Ishikawa (cell line): Measurements from ENCODE around the gene MAG.

Experiments used
- CEBPB ChIP-seq: IDR thresholded peaks from 2 replicates; pipeline ENCODE4 v1.6.1; 2012
- CREB1 ChIP-seq: IDR thresholded peaks from 2 replicates; pipeline ENCODE4 v1.6.1; 2012; ENCODE audit warnings: low read depth
- EGR1 ChIP-seq: IDR thresholded peaks from 2 replicates; pipeline ENCODE4 v1.6.1; 2012
- EP300 ChIP-seq: IDR thresholded peaks from 2 replicates; pipeline ENCODE4 v1.6.1; 2012; ENCODE audit warnings: borderline replicate concordance
- FOXM1 ChIP-seq: IDR thresholded peaks from 2 replicates; pipeline ENCODE4 v1.6.1; 2012; ENCODE audit warnings: low read depth, borderline replicate concordance
- NFIC ChIP-seq: IDR thresholded peaks from 2 replicates; pipeline ENCODE4 v1.6.1; 2012
- RAD21 ChIP-seq: IDR thresholded peaks from 2 replicates; pipeline ENCODE4 v1.6.1; 2012; ENCODE audit warnings: low read depth
- REST ChIP-seq: IDR thresholded peaks from 2 replicates; pipeline ENCODE4 v1.6.1; 2012; ENCODE audit warnings: low read depth, mild to moderate bottlenecking
- TAF1 ChIP-seq: IDR thresholded peaks from 2 replicates; pipeline ENCODE4 v1.6.1; 2012; ENCODE audit warnings: low read depth, mild to moderate bottlenecking
- TCF12 ChIP-seq: IDR thresholded peaks from 2 replicates; pipeline ENCODE4 v1.6.1; 2012; ENCODE audit warnings: low read depth
- TEAD4 ChIP-seq: IDR thresholded peaks from 2 replicates; pipeline ENCODE4 v1.6.1; 2012
- USF1 ChIP-seq: IDR thresholded peaks from 2 replicates; pipeline ENCODE4 v1.6.1; 2012
- YY1 ChIP-seq: IDR thresholded peaks from 2 replicates; pipeline ENCODE4 v1.6.1; 2012; ENCODE audit warnings: low read depth
- ZBTB7A ChIP-seq: IDR thresholded peaks from 2 replicates; pipeline ENCODE4 v1.6.1; 2012; ENCODE audit warnings: low read depth
- TF ChIP-seq, protein P1 (sequence below): IDR thresholded peaks from 2 replicates; pipeline ENCODE4 v1.6.1; 2012

Gene MAG

DNA sequence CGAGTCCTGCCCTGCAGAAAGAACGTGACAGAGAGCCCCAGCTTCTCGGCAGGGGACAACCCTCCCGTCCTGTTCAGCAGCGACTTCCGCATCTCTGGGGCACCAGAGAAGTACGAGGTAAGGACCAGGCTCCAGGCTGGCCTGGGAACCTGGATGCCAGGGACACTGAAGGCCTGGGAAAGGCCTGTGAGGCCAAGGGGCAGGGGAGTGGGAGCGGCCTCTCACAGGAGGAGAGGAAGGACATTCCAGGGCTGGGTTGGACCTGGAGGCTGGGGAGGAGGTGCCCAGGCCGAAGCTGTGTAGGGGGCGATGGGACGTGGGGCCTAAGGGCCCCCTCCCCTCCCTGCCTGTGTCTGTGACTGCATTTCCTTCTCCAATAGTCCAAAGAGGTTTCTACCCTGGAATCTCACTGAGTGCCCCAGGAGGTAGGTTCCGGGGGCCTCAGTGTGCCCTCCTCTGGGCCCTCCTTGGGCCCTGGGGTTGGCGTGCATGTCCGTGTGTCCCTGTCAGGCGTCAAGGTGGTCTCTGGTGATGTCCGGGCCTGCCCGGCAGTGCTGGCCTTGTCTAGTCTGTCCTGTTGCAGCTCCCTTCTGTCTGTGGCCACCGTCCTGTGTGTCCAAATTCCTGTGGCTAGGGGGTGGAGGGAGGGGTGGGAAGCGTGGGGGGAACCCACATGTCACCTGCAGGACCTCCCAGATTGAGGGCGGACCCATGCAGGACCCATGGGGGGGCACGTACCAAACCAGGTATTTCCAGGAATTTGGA, 20.1 kb downstream of the MAG start:
- TF ChIP-seq RAD21 (no peak), NFIC (no peak), TCF12 (no peak), TAF1 (no peak), CEBPB (no peak), YY1 (no peak), CREB1 (no peak)

- no peak for TF ChIP-seq TEAD4
Observed at GRCh38 chr19:35313587-35313986, 21.6 kb downstream of the MAG start.

DNA sequence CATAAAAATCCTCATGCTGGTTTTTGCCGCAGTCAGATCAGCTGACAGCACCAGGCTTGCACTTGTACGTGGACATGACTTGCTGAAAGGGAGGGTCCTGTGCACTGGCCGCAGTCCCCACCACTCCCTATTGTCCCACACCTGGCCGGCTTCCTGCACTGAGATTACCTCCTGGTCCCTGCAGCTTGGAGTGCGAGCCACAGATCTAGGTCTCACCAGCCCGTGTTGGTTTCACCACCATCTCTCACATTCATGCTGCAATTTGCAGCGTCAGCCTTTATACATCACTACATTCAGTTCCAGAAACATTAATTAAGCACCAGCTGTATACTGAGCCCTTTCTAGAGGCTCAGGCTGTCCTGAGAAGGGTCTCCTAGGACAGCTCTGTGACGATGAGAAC, 22.1 kb downstream of the MAG start:
- TF ChIP-seq YY1: no peak

GRCh38 chr19:35314858-35315470, 23.0 kb downstream of the MAG start:
- TF ChIP-seq EGR1 (no peak), TAF1 (no peak), FOXM1 (no peak), YY1 (no peak), NFIC (no peak), TCF12 (no peak), ZBTB7A (no peak), CEBPB (no peak), CREB1 (no peak), REST (no peak), RAD21 (no peak), USF1 (no peak), TEAD4 (no peak), EP300 (no peak)
- TF ChIP-seq, protein P1, sequence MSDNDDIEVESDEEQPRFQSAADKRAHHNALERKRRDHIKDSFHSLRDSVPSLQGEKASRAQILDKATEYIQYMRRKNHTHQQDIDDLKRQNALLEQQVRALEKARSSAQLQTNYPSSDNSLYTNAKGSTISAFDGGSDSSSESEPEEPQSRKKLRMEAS: no peak

GRCh38 chr19:35315883-35316282, 23.9 kb downstream of the MAG start:
- TF ChIP-seq USF1 (no peak), NFIC (no peak)

GRCh38 chr19:35316560-35316959, 24.6 kb downstream of the MAG start:
- no peak for TF ChIP-seq TAF1
- no peak for TF ChIP-seq ZBTB7A
- TF ChIP-seq TCF12: no peak
- no peak for TF ChIP-seq REST
- no peak for TF ChIP-seq RAD21
- no peak for TF ChIP-seq FOXM1

DNA sequence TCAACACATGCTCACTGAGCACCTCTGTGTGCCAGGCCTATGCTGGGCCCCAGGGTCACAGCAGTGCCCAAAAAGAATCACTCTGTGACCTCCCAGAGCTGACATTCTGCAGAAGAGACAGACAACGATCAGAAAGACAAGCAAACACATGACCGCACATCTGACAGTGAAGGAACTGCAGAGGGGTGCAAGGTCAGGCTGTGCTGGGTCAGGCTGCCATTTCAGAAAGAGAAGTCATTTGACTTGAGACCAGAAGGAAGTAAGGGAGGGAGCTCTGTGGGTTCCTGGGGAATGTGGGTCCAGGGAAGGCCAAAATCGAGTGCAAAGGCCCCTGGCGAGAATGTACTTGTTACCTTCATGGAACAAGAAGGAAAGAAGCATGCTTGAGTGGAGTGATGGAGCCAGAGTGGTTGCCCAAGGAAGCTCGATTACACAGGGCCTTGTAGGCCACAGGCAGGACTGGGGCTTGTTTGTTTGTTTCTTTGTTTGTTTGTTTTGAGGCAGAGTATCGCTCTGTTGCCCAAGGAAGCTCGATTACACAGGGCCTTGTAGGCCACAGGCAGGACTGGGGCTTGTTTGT, 25.6 kb downstream of the MAG start:
- no peak for TF ChIP-seq TEAD4
- TF ChIP-seq USF1: no peak
- TF ChIP-seq CREB1: no peak
- TF ChIP-seq EP300: no peak
- TF ChIP-seq CEBPB: no peak
- no peak for TF ChIP-seq REST
- TF ChIP-seq TCF12: no peak
- TF ChIP-seq ZBTB7A: no peak
